ENCODE results near the gene RASSF8. TPM values are rescaled to one million over a fixed set of nuclear protein-coding genes. Genes with fewer than 3 reads are reported as not detected.

Gene RASSF8
- total RNA-seq, 1 donor from 2014 or later = 0.37 TPM

DNA sequence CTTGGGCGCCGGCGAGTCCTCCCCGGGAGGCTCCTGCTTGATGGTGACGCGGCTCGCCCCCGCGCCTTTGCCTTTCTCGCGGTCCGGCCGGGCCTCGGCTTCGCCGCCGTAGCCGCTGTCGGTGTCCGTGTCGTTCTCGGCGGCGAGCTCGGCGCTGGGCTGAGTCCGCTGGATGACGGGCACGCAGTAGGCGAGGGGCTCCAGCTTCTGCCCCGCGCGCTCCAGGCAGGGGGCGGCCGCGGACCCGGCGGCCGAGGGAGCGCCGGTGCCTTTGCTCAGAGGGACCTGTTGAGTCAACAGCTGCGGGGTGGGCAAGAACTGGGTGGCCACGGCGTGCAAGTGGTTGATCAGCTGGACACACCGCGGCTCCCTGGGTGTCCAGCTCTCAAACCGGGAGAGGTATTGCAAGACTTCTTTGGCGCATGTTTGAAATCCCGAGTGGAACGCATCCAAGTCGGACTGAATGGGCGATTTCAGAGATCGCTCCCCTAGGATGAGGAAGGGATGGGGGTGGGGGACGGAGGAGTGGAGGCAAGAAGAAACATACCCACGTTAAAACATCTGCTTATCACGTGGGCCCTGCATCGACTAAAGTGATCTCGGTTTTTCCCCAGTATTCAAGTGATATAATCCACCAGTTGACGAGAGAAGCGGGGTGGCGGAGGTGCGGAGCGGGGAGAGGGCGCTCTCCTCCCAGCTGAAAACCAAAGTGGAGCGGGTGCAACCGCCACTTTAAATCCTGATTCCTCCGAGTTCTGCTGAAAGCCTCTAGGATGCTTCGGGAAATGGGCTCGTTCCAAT is 164.4 kb downstream of the RASSF8 start:
- H3K27ac Mint-ChIP-seq = peak overlapping the region; percentile 29
- H3K4me1 Mint-ChIP-seq = peaks cover 35% of the 10 kb centered on the region
- DNase-seq = peak; percentile 66

DNA sequence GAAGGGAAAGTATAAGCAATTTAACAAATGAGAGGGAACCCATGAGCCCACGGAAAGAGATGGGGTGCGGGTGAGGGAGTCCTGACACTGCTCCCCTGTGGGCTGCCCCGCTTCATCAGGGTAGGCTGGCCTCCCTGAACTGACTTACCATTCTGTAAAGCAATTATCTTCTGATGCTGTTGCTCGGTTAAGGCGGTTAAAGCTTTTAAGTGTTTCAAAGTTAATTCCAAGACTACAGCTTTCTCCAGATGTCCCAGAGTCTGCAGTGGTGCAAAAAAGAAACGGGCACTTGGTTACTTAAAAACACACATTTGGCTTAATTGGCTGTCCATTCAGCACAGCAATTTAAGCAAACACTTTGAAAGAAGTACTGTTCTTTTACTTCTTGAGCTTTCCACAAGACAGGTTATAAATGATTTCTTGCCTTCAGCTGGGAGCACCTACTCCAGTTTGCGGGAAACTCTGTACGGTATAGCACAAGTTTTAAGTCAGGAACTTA is 165.0 kb downstream of the RASSF8 start:
- Mint-ChIP-seq H3K27ac (peak overlapping the region; percentile 29), H3K9me3 (no peaks in the 10 kb centered on the region), H3K27me3 (peaks cover 78% of the 10 kb centered on the region), H3K4me1 (peaks cover 35% of the 10 kb centered on the region), H3K36me3 (ENCODE audit: low read depth) (no peaks in the 10 kb centered on the region), H3K4me3 (peak overlapping the region; percentile 83)
- intact Hi-C loops (cut with micrococcal nuclease) = loop anchor here (5.0 to 10.0 kb wide), 5 partner anchors 151 to 1559 kb away; partner anchors contain the start of genes FGFR1OP2, INTS13 and RASSF8
- no peak for DNase-seq

More for the DNA sequence above, 164.4 kb downstream of the RASSF8 start:
- intact Hi-C loops (cut with micrococcal nuclease) = loop anchor here (5.0 to 10.0 kb wide), 5 partner anchors 152 to 1558 kb away; partner anchors contain the start of genes FGFR1OP2, INTS13 and RASSF8
- H3K9me3 Mint-ChIP-seq = no peaks in the 10 kb centered on the region
- no peaks in the 10 kb centered on the region for H3K36me3 Mint-ChIP-seq (ENCODE audit: low read depth)
- peak overlapping the region; percentile 83 for H3K4me3 Mint-ChIP-seq
- H3K27me3 Mint-ChIP-seq = peaks cover 79% of the 10 kb centered on the region

DNA sequence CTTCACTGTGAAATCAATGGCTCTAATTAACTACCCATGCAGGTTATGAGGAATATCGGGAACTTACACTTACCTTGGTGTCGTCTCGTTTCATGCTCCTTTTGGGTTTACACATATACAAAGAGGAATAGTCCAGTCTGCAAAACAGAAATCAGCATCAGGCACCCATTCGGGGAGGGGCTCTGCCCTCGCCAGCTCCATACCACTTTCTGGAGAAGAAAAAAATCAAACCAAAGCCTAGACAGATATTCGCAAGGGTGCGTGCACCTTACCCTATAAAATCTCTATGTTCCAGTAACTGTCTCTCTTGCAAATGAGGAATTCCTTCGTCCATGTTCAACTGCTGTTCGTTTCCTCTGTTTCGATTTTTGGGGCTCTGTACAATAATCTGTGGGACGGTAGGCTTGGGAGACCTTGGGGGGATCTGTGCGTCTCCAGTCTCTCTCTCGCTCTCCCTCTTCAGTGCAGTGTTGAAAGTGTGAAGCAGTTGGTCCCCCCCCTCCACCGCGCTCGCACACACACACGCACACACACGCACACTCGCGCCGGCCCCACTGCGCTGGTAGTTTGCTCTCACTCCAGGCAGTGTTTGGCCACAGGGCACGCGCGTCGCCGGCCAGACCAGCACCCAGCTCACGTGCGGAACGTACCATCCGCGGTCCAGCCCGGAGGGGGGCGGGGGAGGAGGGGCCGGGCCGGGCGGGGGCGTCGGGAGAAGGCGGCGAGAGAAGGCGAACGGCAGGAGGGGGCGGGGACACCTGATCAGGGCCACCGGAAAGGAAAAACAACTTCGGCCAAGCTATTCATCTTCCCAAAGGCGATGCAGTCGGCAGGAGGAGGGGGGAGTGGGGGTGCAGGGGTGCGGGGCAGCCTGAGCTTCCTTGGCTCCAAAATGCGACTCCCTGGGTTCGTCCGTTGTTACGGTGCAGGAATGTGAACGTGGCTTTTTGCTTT is 166.2 kb downstream of the RASSF8 start, which contains the start of gene BHLHE41:
BHLHE41 (minus strand) TSS at position 592 of the 954 bp plus-strand sequence; CDS start at position 334, 258 bp downstream.
- H3K36me3 Mint-ChIP-seq (ENCODE audit: low read depth) = no peaks in the 10 kb centered on the region
- H3K27me3 Mint-ChIP-seq = peaks cover 79% of the 10 kb centered on the region
- intact Hi-C loops (cut with micrococcal nuclease) = loop anchor here (5.0 to 10.0 kb wide), 6 partner anchors 73 to 1560 kb away; partner anchors contain the start of genes FGFR1OP2, INTS13, RASSF8 and SSPN
- H3K4me3 Mint-ChIP-seq = peak within 1 kb of the TSS; percentile 88
- H3K27ac Mint-ChIP-seq = peak within 1 kb of the TSS; percentile 71
- DNase-seq = no peak
- H3K4me1 Mint-ChIP-seq = peaks cover 33% of the 10 kb centered on the region
- no peaks in the 10 kb centered on the region for H3K9me3 Mint-ChIP-seq

DNA sequence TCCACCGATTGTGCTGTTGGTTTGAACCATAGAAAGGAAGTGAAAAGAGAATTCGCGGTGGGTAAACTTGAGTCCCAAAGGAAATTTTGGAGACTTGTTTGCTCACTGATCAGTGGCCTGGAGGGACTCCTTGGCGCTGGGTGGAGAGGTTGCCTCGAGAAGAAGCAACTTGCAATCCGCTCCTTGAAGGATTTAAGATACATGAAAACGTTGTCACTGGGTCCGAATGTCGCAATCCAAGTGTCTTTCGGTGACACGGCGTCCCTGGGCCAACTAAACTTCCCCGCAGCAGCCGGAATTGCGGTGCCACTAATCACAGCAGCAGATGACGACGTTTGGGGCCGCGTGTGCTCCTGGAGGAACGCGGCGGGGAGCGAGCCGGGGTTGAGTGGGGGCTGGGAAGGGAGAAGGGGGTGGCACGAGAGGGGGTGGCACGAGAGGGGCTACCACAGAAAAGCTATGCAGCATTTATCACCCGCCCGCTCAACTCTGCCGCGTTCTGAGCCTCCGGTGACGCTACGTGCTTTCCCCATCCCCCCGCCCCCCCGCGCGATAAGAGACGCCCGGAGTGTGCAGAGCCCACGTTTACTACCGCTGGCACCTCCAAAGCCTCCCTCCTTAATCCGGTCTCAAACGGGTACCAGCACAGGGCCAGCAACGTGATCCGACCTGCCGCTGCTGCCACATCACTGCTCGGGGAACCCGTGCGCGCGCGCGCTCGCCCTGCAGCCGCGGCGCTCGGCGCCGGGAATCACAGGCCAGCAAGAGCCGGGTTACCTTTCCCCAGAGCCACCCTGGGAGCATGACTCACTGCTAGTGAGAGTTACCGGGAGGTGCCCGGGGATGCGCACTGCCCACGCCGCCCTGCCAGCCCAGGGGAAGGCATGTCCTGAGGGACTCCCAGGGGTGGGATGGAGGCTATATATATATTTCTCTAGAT is 167.2 kb downstream of the RASSF8 start:
- DNase-seq = peak; percentile 74
- H3K4me1 Mint-ChIP-seq = peaks cover 33% of the 10 kb centered on the region
- no peaks in the 10 kb centered on the region for H3K9me3 Mint-ChIP-seq
- peak overlapping the region; percentile 48 for H3K27ac Mint-ChIP-seq
- no peaks in the 10 kb centered on the region for H3K36me3 Mint-ChIP-seq (ENCODE audit: low read depth)
- peak overlapping the region; percentile 88 for H3K4me3 Mint-ChIP-seq
- peaks cover 81% of the 10 kb centered on the region for H3K27me3 Mint-ChIP-seq
- intact Hi-C loops (cut with micrococcal nuclease) = loop anchor here (1.0 to 10.0 kb wide), 4 partner anchors 11 to 1561 kb away; partner anchors contain the start of gene SSPN

DNA sequence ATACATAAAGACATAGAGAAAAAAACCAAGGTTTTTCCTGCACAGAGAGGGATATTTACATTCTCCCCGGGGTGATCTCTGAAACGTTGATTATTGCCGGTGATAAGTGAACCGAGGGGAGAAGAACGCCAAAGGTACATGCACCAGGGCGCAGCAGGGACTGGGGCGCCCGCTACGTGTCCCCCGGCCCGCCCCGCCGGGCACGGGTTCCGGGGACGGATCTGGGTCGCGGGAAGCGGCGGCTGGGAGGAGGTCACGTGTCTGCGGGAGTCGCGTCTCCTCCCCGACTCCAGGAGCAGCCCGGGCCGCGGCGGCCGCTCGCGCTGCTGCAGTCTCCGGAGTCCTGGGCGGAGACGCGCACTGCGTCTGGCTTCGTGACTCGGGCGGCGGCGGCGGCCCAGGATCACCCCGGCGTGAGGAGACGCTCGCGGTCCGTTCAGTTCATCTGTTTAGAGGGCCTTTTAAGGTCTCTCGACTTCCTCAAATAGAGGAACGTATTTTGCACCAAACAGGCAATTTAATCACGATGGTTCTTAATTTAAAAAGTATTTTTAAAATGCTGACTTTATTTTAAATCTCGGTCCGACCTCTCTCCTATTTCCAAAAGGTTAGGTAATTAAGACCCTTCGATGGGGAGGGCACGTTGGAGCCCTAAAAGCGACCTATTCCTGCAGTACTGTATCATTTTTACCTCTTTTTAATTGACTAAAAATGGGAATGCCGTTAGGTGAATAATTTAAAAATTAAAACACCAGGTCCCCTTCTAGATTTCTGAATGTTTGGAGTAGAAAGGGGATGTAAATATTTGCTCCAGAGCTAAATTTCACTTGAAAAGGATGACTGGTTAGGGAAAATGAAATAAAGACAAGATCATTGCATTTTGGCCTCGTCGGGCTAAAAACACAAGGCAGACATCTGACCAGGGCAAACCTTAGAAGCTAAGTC is 168.1 kb downstream of the RASSF8 start:
- Mint-ChIP-seq H3K4me3 (peak overlapping the region; percentile 88), H3K36me3 (ENCODE audit: low read depth) (no peaks in the 10 kb centered on the region), H3K27ac (no peak overlapping the region), H3K27me3 (peaks cover 80% of the 10 kb centered on the region), H3K4me1 (peaks cover 28% of the 10 kb centered on the region), H3K9me3 (no peaks in the 10 kb centered on the region)
- intact Hi-C loops (cut with micrococcal nuclease) = loop anchor here (1.0 to 10.0 kb wide), 4 partner anchors 12 to 1562 kb away; partner anchors contain the start of gene SSPN
- DNase-seq = peak; percentile 79

DNA sequence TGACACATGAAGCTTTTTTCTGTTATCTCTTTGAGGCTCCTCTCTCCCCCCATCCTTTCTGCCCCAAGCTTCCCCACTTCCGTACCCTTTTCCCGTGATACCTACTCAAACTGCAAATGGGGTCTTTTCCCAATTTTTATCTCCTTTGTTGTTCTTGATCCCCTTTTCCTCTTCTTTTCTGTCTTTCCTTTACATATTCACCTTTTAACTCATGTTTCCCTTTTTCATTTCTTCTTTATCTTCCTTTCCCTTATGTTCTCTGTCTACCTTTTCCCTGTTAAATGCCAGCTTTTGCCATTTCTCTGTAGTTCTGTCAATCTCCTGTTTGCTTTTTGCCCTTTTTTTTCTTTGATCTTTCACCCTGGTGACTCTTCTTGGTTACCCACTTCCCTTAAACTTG is 168.9 kb downstream of the RASSF8 start:
- intact Hi-C loops (cut with micrococcal nuclease) = loop anchor here (5.0 to 10.0 kb wide), 3 partner anchors 70 to 1563 kb away; partner anchors contain the start of gene SSPN
- Mint-ChIP-seq H3K4me3 (peak overlapping the region; percentile 32), H3K4me1 (peaks cover 25% of the 10 kb centered on the region)

DNA sequence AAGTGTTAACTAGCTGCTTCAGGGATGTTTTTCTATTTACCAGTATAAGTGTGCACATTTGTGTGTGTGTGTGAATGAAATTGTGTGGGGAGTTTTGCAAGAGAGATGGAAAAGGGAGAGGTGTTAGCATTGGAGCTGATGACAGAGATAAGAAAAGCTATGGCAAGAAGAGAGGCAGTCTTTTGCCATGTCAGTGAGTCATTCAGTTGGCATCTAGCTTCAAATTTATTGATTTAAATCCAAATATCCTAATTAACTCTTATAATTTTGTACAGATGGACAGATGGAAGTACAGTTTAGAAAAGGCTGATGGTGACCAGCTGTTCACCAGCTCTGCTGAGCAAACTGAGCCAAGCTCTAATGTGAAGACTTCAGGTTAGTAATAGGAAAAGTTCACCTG is 169.7 kb downstream of the RASSF8 start:
- no peak overlapping the region for H3K27ac Mint-ChIP-seq
- H3K9me3 Mint-ChIP-seq = no peaks in the 10 kb centered on the region
- H3K36me3 Mint-ChIP-seq (ENCODE audit: low read depth) = no peaks in the 10 kb centered on the region
- DNase-seq = no peak
- no peak overlapping the region for H3K4me3 Mint-ChIP-seq
- peaks cover 21% of the 10 kb centered on the region for H3K4me1 Mint-ChIP-seq
- H3K27me3 Mint-ChIP-seq = peaks cover 83% of the 10 kb centered on the region
- intact Hi-C loops (cut with micrococcal nuclease) = loop anchor here (5.0 to 10.0 kb wide), 3 partner anchors 69 to 1563 kb away; partner anchors contain the start of gene SSPN

More for the DNA sequence above, 168.9 kb downstream of the RASSF8 start:
- Mint-ChIP-seq H3K27ac (no peak overlapping the region), H3K9me3 (no peaks in the 10 kb centered on the region), H3K36me3 (ENCODE audit: low read depth) (no peaks in the 10 kb centered on the region), H3K27me3 (peaks cover 80% of the 10 kb centered on the region)
- no peak for DNase-seq

Other genes starting within 250 kb of the RASSF8 start
- not detected in 2 replicates for gene BHLHE41, start 166.4 kb downstream of the RASSF8 start, total RNA-seq
- gene SSPN, start 236.9 kb downstream of the RASSF8 start, total RNA-seq = not detected in 2 replicates

All from activated CD4-positive, alpha-beta T cell treated with anti-CD3 and anti-CD28 coated beads, Interleukin-2, amount 10 ng/mL, durations not matched to agents 24 days and 14 days (primary cell).